ENCODE data around the gene P2RX6. TPM values are rescaled to one million over a fixed set of nuclear protein-coding genes. Genes with fewer than 3 reads are reported as not detected.
"Not testable (repeated sequence)": the region's sequence is repeated elsewhere in the genome, so short reads cannot be mapped to it uniquely, and the experiment has no call there.

P2RX6 gene
- total RNA-seq, 1 donor from 2014 or later = 4.5 TPM

DNA sequence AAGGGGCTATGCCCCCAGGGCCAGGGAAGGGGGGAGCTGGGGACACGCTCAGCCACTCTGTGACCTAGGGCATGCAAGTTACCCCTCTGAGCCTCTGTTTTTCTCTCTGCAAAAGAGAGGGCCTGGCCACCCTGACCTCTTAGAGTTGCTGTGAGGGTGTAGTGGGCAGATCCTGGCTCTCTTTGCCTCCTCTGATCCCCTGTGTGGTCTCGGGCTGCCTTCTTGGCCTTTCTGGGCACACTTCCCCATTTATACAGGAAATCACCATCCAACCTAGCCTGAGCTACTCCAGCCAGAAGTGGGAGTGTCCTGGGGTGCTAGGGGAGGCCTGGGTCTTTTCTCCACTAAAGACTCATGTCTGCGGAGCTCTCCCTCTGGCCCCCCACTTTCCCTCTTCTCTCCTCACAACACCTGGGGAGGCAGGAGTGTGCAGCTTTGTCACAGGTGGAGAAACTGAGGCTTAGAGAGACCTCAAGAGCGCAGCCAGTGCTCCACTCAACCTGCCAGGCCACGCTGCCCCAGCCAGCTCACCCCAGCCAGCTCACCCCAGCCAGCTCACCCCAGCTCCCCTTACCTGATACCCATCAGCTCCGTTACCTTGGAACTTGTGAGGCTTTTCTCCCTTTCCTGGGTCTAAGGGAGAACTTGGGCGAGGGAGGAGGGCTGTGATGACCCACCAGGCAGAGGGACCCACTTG lies 46.5 kb upstream of the P2RX6 start:
- Mint-ChIP-seq H3K27me3 (ENCODE audit: low read depth) (peaks cover 27% of the 10 kb centered on the region), H3K36me3 (ENCODE audit: low read depth) (no peaks in the 10 kb centered on the region), H3K9me3 (no peaks in the 10 kb centered on the region), H3K4me3 (no peak overlapping the region), H3K4me1 (peaks cover 30% of the 10 kb centered on the region), H3K27ac (ENCODE audit: unreplicated experiment) (no peak overlapping the region)
- DNase-seq (ENCODE audit: low read depth, low spot score) = no peak
- TF ChIP-seq, protein P1, sequence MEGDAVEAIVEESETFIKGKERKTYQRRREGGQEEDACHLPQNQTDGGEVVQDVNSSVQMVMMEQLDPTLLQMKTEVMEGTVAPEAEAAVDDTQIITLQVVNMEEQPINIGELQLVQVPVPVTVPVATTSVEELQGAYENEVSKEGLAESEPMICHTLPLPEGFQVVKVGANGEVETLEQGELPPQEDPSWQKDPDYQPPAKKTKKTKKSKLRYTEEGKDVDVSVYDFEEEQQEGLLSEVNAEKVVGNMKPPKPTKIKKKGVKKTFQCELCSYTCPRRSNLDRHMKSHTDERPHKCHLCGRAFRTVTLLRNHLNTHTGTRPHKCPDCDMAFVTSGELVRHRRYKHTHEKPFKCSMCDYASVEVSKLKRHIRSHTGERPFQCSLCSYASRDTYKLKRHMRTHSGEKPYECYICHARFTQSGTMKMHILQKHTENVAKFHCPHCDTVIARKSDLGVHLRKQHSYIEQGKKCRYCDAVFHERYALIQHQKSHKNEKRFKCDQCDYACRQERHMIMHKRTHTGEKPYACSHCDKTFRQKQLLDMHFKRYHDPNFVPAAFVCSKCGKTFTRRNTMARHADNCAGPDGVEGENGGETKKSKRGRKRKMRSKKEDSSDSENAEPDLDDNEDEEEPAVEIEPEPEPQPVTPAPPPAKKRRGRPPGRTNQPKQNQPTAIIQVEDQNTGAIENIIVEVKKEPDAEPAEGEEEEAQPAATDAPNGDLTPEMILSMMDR (conservative IDR thresholded peaks at IDR 0.05) = no peak

DNA sequence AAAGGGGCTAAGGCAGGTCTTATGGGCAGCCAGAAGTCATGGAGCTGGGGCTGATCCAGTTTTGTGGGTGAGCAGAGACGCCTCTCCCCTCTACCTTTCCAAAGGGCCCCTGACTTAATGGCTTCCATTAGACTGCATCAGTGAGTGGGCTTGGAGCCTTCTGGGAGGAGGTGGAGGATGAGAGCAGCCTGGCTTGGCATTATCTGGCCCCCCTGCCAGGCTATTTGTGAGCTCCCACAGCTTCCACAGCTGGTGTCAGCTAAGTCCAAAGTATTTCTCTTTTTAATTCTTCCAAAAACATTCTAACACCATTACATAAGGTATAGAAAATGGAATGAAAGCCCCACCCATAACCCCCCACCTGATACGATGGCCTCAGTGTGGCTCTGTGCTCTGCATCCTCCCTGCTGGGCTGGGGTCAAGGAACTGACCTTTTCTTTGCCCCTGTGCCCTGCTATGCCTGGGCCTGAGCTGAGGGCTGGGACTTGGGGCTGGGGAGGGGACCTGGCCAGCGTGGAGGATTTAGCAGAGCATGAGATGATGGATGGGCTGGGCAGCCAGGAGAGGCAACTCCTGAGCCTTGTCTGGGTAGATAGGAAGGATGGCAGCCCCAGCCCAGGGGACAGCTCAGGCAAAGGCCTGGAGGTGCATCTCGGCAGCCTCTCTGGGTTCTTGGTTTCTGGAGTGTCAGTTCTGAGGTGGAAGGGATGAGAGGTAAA lies 43.9 kb upstream of the P2RX6 start:
- Mint-ChIP-seq H3K4me1 (peaks cover 19% of the 10 kb centered on the region), H3K4me3 (no peak overlapping the region), H3K9me3 (no peaks in the 10 kb centered on the region), H3K27ac (ENCODE audit: unreplicated experiment) (no peak overlapping the region), H3K36me3 (ENCODE audit: low read depth) (no peaks in the 10 kb centered on the region), H3K27me3 (ENCODE audit: low read depth) (peaks cover 5% of the 10 kb centered on the region)
- no peak for DNase-seq (ENCODE audit: low read depth, low spot score)
- TF ChIP-seq, protein P1 (conservative IDR thresholded peaks at IDR 0.05) = no peak

DNA sequence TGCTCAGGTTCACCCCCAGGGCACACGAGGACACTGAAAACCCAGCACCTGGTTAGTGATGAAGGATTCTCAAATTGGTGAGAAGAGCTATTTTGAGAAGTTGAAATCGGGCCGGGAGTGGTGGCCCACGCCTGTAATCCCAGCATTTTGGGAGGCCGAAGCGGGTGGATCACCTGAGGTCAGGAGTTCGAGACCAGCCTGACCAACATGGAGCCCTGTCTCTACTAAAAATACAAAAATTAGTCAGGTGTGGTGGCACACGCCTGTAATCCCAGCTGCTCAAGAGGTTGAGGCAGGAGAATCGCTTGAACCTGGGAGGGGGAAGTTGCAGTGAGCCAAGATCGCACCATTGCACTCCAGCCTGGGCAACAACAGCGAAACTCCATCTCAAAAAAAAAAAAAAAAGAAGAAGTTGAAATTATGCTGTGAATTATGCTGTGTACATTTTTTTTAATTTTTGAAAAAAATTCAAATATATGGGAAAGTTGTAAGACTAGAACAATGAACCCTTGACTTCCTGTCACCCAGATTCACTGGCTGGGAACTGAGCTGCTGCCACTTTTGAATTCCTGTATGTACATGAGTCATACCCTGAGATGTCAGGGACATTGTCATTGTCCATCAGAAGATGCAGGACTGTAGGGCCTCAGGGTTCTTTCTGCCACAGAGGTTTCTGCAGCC lies 42.8 kb upstream of the P2RX6 start:
- not testable (repeated sequence) for H3K27me3 Mint-ChIP-seq (ENCODE audit: low read depth); DNase-seq (ENCODE audit: low read depth, low spot score); H3K36me3 Mint-ChIP-seq (ENCODE audit: low read depth); H3K9me3 Mint-ChIP-seq
- peaks cover 19% of the 10 kb centered on the region for H3K4me1 Mint-ChIP-seq
- H3K27ac Mint-ChIP-seq (ENCODE audit: unreplicated experiment) = peak overlapping the region; percentile 81
- H3K4me3 Mint-ChIP-seq = peak overlapping the region; percentile 24

DNA sequence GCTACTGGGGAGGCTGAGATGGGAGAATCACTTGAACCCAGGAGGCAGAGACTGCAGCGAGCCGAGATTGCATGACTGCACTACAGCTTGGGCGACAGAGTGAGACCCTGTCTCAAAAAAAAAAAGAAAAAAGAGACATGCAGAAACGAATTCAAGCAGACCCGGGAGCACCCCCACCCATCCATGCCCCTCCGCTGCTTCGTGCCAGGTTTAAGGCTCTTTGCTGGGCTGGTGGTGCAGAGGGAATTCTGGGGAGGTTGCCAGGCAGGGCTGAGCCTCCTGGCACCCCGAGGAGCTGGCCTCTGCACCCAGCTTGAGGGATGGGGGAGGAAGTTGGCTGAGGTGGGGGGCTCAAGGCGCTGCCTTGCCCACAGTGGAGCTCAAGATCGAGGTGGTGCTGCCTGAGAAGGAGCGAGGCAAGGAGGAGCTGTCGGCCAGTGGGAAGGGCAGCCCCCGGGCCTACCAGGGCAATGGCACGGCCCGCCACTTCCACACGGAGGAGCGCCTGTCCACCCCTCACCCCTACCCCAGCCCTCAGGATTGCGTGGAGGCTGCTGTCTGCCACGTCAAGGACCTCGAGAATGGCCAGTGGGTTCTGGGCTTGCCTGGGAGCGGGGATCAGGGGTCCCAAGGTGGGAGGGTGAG lies 41.9 kb upstream of the P2RX6 start:
- no peaks in the 10 kb centered on the region for H3K27me3 Mint-ChIP-seq (ENCODE audit: low read depth)
- H3K4me3 Mint-ChIP-seq = no peak overlapping the region

DNA sequence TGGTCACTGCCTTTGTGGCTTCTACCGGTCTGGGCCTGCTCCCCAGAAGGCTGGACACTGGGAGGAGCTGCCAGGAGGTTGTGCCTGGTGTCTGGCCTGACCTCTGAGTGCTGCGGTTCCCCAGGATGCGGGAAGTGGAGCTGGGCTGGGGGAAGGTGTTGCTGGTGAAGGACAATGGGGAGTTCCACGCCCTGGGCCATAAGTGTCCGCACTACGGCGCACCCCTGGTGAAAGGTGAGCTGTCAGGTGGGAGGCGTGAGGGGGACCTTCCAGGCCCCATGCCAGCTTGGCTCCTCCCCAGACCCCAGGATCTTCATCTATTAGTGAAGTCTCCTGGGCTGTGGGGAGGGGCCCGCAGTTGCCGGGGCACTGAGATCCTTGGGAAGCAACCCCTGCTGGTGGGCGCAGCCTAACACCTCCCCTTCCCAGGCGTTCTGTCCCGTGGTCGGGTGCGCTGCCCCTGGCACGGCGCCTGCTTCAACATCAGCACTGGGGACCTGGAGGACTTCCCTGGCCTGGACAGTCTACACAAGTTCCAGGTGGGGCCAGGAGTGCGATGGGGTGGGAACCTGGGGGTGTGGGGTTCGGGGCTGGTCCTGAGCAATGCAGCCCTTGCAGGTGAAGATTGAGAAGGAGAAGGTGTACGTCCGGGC lies 41.2 kb upstream of the P2RX6 start:
- Mint-ChIP-seq H3K4me1 (peaks cover 15% of the 10 kb centered on the region), H3K4me3 (no peak overlapping the region), H3K27me3 (ENCODE audit: low read depth) (no peaks in the 10 kb centered on the region), H3K36me3 (ENCODE audit: low read depth) (no peaks in the 10 kb centered on the region), H3K9me3 (no peaks in the 10 kb centered on the region), H3K27ac (ENCODE audit: unreplicated experiment) (peak overlapping the region; percentile 62)
- DNase-seq (ENCODE audit: low read depth, low spot score) = no peak
- TF ChIP-seq, protein P1 (conservative IDR thresholded peaks at IDR 0.05) = no peak

More for the DNA sequence above, 41.9 kb upstream of the P2RX6 start:
- peaks cover 18% of the 10 kb centered on the region for H3K4me1 Mint-ChIP-seq
- peak overlapping the region; percentile 81 for H3K27ac Mint-ChIP-seq (ENCODE audit: unreplicated experiment)
- DNase-seq (ENCODE audit: low read depth, low spot score) = no peak
- TF ChIP-seq, protein P1 (conservative IDR thresholded peaks at IDR 0.05) = no peak
- H3K9me3 Mint-ChIP-seq = no peaks in the 10 kb centered on the region
- no peaks in the 10 kb centered on the region for H3K36me3 Mint-ChIP-seq (ENCODE audit: low read depth)

All from neural crest cell (in vitro differentiated cells).